B cell (primary cell): ENCODE results near the gene CSF2RB. TPM values are rescaled to one million over a fixed set of nuclear protein-coding genes. Genes with fewer than 3 reads are reported as not detected.

Experiments
- ATAC-seq: fragments of 200-7000 bp; cut with Tn5 transposase; one replicate; pipeline ENCODE4 v1.10.0; 2021; ENCODE audit warnings: low read depth, mild to moderate bottlenecking, moderate number of reproducible peaks, moderate library complexity
- CTCF ChIA-PET: fragments of 350-600 bp; sonication (Branson Sonifier 250); formaldehyde crosslinking; loops from one replicate; lab custom pipeline; 2021; ENCODE audit warnings: antibody characterized with exemption, inconsistent platforms; lab: Charles Lee
- POLR2A ChIA-PET: fragments of 350-600 bp; sonication (Branson Sonifier 250); formaldehyde crosslinking; loops from one replicate; lab custom pipeline; 2021; ENCODE audit warnings: antibody characterized with exemption; lab: Charles Lee
- DNase-seq: peaks from one replicate; pipeline ENCODE4 v3.0.0; 2013
- H2AFZ ChIP-seq: 2 replicates; pipeline ENCODE4 v1.6.1; 2012; ENCODE audit warnings: mild to moderate bottlenecking, low read depth, low read length; ENCODE audit not compliant: insufficient read depth, poor library complexity, severe bottlenecking
- H3K27ac ChIP-seq, 2 donors: 1 replicate in 1 of 2; 2 replicates in 1 of 2; pipeline ENCODE4 v1.5.1; 2012 to 2013; ENCODE audit warnings: low read length in 2 of 2, mild to moderate bottlenecking in 2 of 2, moderate library complexity in 1 of 2
- H3K27me3 ChIP-seq, 4 experiments: fragments of 200-600 bp in 1 of 4; sonication (generic) in 1 of 4; replicated peaks in 1 of 4; 1 replicate in 2 of 4; 2 replicates in 2 of 4; pipeline versions ENCODE4 v1.6.1 to v1.7.0; 2013 to 2016; ENCODE audit warnings: low read length in 3 of 4, mild to moderate bottlenecking in 2 of 4, mixed read lengths in 1 of 4, moderate library complexity in 1 of 4; ENCODE audit not compliant: insufficient read depth in 4 of 4, control insufficient read depth in 3 of 4; ENCODE audit errors: control extremely low read depth in 1 of 4
- H3K36me3 ChIP-seq, 2 experiments: replicated peaks in 1 of 2; 1 replicate in 1 of 2; 2 replicates in 1 of 2; pipeline versions ENCODE4 v1.6.1 to v1.7.1; 2013; ENCODE audit warnings: low read length in 1 of 2; ENCODE audit not compliant: insufficient read depth in 2 of 2, control insufficient read depth in 1 of 2; ENCODE audit errors: control extremely low read depth in 1 of 2, extremely low read depth in 1 of 2
- H3K4me1 ChIP-seq, 2 donors: fragments of 200-600 bp in 1 of 2; sonication (generic) in 1 of 2; 1 replicate in 1 of 2; 2 replicates in 1 of 2; pipeline versions ENCODE4 v1.5.1 to v1.6.1; 2013 to 2017; ENCODE audit warnings: low read length in 2 of 2; ENCODE audit not compliant: control insufficient read depth in 2 of 2, insufficient read depth in 2 of 2
- H3K4me2 ChIP-seq: replicated peaks from 2 replicates; pipeline ENCODE3; 2012; ENCODE audit warnings: mild to moderate bottlenecking, low read depth, low read length; ENCODE audit not compliant: poor library complexity, severe bottlenecking
- H3K4me3 ChIP-seq, 5 experiments: fragments of 200-600 bp in 1 of 5; sonication (generic) in 1 of 5; 1 replicate in 3 of 5; 2 replicates in 2 of 5; pipeline versions ENCODE4 v1.5.1 to v1.7.0; 2011 to 2016; ENCODE audit warnings: low read length in 4 of 5, mild to moderate bottlenecking in 4 of 5, low read depth in 2 of 5, control low read depth in 1 of 5, moderate library complexity in 1 of 5; ENCODE audit not compliant: insufficient read depth in 1 of 5; ENCODE audit errors: control extremely low read depth in 1 of 5, extremely low read depth in 1 of 5
- H3K79me2 ChIP-seq: fragments of 200-600 bp; sonication (generic); one replicate; pipeline ENCODE4 v1.6.0; 2016; ENCODE audit warnings: low read length; ENCODE audit not compliant: control insufficient read depth, insufficient read depth
- H3K9ac ChIP-seq: fragments of 200-600 bp; sonication (generic); 2 replicates; pipeline ENCODE4 v1.6.1; 2017; ENCODE audit warnings: mild to moderate bottlenecking, low read length, moderate library complexity
- H3K9me3 ChIP-seq, 3 donors: one replicate each; pipeline versions ENCODE4 v1.6.1 to v1.7.1; 2013; ENCODE audit warnings: low read length in 2 of 3; ENCODE audit not compliant: control insufficient read depth in 2 of 3, insufficient read depth in 1 of 3; ENCODE audit errors: control extremely low read depth in 1 of 3
- H4K20me1 ChIP-seq: 2 replicates; pipeline ENCODE4 v1.6.0; 2012; ENCODE audit warnings: mild to moderate bottlenecking, low read length; ENCODE audit not compliant: insufficient read depth, control insufficient read depth, poor library complexity, severe bottlenecking
- H3K27ac Mint-ChIP-seq: one replicate; pipeline ENCODE4 v1.8.0; 2021; ENCODE audit warnings: mixed read lengths
- H3K27me3 Mint-ChIP-seq: one replicate; pipeline ENCODE4 v1.8.0; 2021; ENCODE audit warnings: mixed read lengths
- H3K4me1 Mint-ChIP-seq: one replicate; pipeline ENCODE4 v1.8.0; 2021; ENCODE audit warnings: mixed read lengths
- H3K4me3 Mint-ChIP-seq: one replicate; pipeline ENCODE4 v1.8.0; 2021; ENCODE audit warnings: mixed read lengths
- H3K9me3 Mint-ChIP-seq: one replicate; pipeline ENCODE4 v1.8.0; 2022; ENCODE audit warnings: mixed read lengths; ENCODE audit not compliant: insufficient read depth
- CTCF ChIP-seq: fragments of 200-600 bp; IDR thresholded peaks from one replicate; pipeline ENCODE4 v1.8.0; 2022; ENCODE audit warnings: antibody characterized with exemption, mild to moderate bottlenecking
- EZH2 ChIP-seq: IDR thresholded peaks from 2 replicates; pipeline ENCODE4 v1.6.1; 2012; ENCODE audit warnings: borderline replicate concordance, low read depth, mild to moderate bottlenecking, moderate library complexity, low read length; ENCODE audit not compliant: insufficient read depth, poor library complexity, severe bottlenecking
- WGBS: methylation state at CpG from one replicate; pipeline ENCODE4 v1.1.5; 2013; ENCODE audit warnings: missing lambda C conversion rate; ENCODE audit not compliant: insufficient coverage; 5-methylcytosine and 5-hydroxymethylcytosine counted together
- intact Hi-C: fragments of 100-400 bp; cut with micrococcal nuclease; formaldehyde crosslinking; loops from one replicate; pipeline ENCODE4 v1.10.0; 2022
- polyA plus RNA-seq: library from polyadenylated mRNA; depleted of rRNA; stranded (reverse); fragments of >200 nt; gene quantifications from 2 replicates; pipeline ENCODE4 v1.2.3, GENCODE V29; 2012
- total RNA-seq, 2 donors: library from RNA; stranded (reverse); fragments of 120-200 nt in 1 of 2; gene quantifications; 1 replicate in 1 of 2; 2 replicates in 1 of 2; pipeline versions ENCODE4 v1.2.3 to v1.2.4, GENCODE V29; 2013 to 2022

The CSF2RB gene
- total and polyA plus RNA-seq, 2 donors (not counting 1 experiment from before 2014, with no cell fraction given) = 22.0 to 39.7 TPM

GRCh38 chr22:36968249-36968964 lies 55.0 kb downstream of the CSF2RB start:
- CTCF ChIA-PET = interaction anchor here (0.7 to 2.1 kb wide), 4 partner anchors 10 to 192 kb away, joined by 3 to 18 read pairs (median 3); partner anchors contain the start of gene IFT27
- H3K9me3 Mint-ChIP-seq = no peaks in the 10 kb centered on the region
- no peak overlapping the region for H3K4me3 ChIP-seq

More at GRCh38 chr22:36968249-36968964, 55.0 kb downstream of the CSF2RB start:
- Histone ChIP-seq H2AFZ (no peak overlapping the region), H3K27me3 (no peaks in the 10 kb centered on the region), H3K9ac (no peak overlapping the region), H3K4me1 (no peaks in the 10 kb centered on the region), H3K9me3 (no peaks in the 10 kb centered on the region), H3K4me2 (no peak overlapping the region), H4K20me1 (no peaks in the 10 kb centered on the region), H3K27ac (no peak overlapping the region), H3K36me3 (no peaks in the 10 kb centered on the region), H3K79me2 (no peaks in the 10 kb centered on the region)
- WGBS = no CpG with 5 or more reads among the region's 5 CpGs
- intact Hi-C loops = no loop called here
- no peaks in the 10 kb centered on the region for H3K4me1 Mint-ChIP-seq
- DNase-seq (no peak), ATAC-seq (no peak)
- no peaks in the 10 kb centered on the region for H3K27me3 Mint-ChIP-seq
- H3K27ac Mint-ChIP-seq = no peak overlapping the region
- no peak for TF ChIP-seq CTCF
- TF ChIP-seq EZH2 = no peak
- H3K4me3 Mint-ChIP-seq = no peak overlapping the region
- POLR2A ChIA-PET = no interaction called here
